ENCODE data around the gene CAPN11. TPM values are rescaled to one million over a fixed set of nuclear protein-coding genes. Genes with fewer than 3 reads are reported as not detected.

CAPN11 gene
- total and polyA plus RNA-seq, 8 donors, result 0.15 to 0.19 (median 0.18) TPM; not detected in 5

DNA sequence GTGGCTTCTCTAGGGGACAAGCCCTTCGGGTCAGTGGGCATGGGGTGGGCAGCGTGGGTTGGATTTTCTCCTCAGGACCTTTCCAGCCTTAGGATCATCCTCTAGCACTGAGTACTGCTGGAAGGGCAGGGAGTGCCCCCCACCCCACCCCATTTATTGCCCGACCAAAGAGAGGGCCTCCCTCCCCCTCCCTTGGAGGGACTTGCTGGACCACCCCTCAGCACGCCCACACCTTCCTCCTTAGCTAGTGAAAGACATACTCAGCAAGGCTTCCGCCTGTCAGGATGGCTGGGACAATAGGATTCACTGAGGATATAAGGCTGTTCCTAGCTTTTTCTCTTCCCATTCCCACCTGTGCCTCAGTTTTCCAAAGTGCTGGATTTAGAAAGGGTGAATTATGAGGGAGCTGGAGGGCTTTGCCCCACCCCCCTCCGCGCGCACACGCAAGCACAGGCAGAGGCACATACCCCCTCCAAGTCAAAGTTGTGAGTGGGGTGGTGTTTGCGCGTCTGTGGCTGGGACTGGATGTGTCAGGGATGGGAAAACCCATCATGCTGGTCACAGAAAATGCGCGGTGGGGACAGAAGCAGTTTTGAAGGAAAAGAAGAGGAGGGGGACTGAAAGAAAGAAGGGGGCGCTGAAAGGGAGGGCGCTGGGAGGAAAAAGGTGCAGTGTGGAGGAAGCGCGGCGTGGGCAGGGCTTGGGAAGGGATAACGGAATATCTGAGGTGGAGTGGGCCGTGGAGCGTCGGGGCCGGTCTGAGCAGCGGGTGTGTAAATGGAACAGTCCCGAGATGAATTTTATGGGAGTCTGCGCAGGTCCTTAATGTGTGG lies 64.1 kb downstream of the CAPN11 start:
- intact Hi-C loops (cut with DNase I; ENCODE audit: low total_unique reads), result no loop called here
- no peak for DNase-seq
- H3K9me3 ChIP-seq, result no peaks in the 10 kb centered on the region
- no peak for TF ChIP-seq POLR2A (IDR thresholded peaks at IDR 0.05)
- TF ChIP-seq EP300 (IDR thresholded peaks at IDR 0.05), result no peak
- no peak for TF ChIP-seq POLR2AphosphoS5 (IDR thresholded peaks at IDR 0.05)
- TF ChIP-seq, protein P1, sequence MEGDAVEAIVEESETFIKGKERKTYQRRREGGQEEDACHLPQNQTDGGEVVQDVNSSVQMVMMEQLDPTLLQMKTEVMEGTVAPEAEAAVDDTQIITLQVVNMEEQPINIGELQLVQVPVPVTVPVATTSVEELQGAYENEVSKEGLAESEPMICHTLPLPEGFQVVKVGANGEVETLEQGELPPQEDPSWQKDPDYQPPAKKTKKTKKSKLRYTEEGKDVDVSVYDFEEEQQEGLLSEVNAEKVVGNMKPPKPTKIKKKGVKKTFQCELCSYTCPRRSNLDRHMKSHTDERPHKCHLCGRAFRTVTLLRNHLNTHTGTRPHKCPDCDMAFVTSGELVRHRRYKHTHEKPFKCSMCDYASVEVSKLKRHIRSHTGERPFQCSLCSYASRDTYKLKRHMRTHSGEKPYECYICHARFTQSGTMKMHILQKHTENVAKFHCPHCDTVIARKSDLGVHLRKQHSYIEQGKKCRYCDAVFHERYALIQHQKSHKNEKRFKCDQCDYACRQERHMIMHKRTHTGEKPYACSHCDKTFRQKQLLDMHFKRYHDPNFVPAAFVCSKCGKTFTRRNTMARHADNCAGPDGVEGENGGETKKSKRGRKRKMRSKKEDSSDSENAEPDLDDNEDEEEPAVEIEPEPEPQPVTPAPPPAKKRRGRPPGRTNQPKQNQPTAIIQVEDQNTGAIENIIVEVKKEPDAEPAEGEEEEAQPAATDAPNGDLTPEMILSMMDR (IDR thresholded peaks at IDR 0.05), result no peak
- peaks cover 0 to 3% (median 0%) of the 10 kb centered on the region in 4 donors for H3K36me3 ChIP-seq
- WGBS, 5 donors, result 21 to 31% (median 27%) methylated on average over 25 to 26 of the region's 26 CpGs
- H3K27ac ChIP-seq, result peak overlapping the region; percentile 92 to 99 (median 95)
- peak overlapping the region; percentile 52 to 86 (median 68) for H3K4me3 ChIP-seq
- H3K4me1 ChIP-seq, result peaks cover 89 to 99% (median 94%) of the 10 kb centered on the region in 4 donors
- H3K27me3 ChIP-seq, result no peaks in the 10 kb centered on the region

DNA sequence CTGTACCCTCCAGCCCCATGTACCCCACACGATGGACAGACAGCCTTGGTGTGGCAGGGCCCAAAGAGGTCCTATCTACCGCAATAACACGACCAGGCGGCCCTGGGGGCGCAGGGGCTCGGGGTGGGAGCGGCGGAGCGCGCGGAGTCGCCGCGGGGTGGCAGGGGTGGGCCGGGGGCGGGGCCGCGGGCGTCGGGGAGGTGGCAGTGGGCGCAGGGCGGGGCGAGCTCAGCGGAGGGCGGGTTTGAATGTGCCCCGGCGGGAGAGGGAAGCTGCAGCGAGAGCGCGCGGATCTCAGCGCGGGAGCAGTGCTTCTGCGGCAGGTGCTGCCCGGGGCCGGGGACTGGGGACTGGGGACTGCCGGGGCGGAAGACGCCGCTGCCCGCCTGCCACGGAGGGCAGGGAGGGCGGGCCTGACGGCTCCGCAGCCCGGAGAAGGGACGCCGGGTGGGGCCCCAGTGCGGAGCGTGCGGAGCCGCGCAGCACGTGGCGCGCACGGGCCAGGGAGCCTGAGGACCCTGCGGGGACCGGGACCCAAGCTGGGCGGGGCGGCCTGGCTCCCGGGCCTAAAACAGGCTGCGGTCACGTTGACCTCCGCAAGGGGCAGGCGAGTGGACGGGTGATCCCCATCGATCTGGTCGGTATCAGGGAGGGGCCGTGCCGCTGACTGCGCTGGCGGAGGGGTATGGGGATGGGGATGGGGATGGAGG lies 64.9 kb downstream of the CAPN11 start, which contains the start of gene SLC29A1:
TSS of gene SLC29A1 (plus strand) at position 277 of the 710 bp plus-strand sequence. CDS start 3,719 bp downstream, outside the sequence.
- Histone ChIP-seq H3K4me1 (peaks cover 81 to 99% (median 92%) of the 10 kb centered on the region in 4 donors), H3K9me3 (no peaks in the 10 kb centered on the region), H3K4me3 (peak within 1 kb of the TSS; percentile 52 to 86 (median 68)), H3K36me3 (peaks cover 0 to 4% (median 2%) of the 10 kb centered on the region in 4 donors), H3K27ac (peak within 1 kb of the TSS; percentile 92 to 99 (median 95)), H3K27me3 (no peaks in the 10 kb centered on the region)
- WGBS, 5 donors, result 0 to 3% (median 1%) methylated on average over 22 to 72 of the region's 73 CpGs
- no peak for TF ChIP-seq POLR2A (IDR thresholded peaks at IDR 0.05)
- TF ChIP-seq POLR2AphosphoS5 (IDR thresholded peaks at IDR 0.05), result peak; percentile 37 to 82 (median 63)
- TF ChIP-seq, protein P1 (IDR thresholded peaks at IDR 0.05), result no peak
- TF ChIP-seq EP300 (IDR thresholded peaks at IDR 0.05), result no peak
- intact Hi-C loops (cut with DNase I; ENCODE audit: low total_unique reads), result no loop called here
- DNase-seq, result peak; percentile 76 to 91

DNA sequence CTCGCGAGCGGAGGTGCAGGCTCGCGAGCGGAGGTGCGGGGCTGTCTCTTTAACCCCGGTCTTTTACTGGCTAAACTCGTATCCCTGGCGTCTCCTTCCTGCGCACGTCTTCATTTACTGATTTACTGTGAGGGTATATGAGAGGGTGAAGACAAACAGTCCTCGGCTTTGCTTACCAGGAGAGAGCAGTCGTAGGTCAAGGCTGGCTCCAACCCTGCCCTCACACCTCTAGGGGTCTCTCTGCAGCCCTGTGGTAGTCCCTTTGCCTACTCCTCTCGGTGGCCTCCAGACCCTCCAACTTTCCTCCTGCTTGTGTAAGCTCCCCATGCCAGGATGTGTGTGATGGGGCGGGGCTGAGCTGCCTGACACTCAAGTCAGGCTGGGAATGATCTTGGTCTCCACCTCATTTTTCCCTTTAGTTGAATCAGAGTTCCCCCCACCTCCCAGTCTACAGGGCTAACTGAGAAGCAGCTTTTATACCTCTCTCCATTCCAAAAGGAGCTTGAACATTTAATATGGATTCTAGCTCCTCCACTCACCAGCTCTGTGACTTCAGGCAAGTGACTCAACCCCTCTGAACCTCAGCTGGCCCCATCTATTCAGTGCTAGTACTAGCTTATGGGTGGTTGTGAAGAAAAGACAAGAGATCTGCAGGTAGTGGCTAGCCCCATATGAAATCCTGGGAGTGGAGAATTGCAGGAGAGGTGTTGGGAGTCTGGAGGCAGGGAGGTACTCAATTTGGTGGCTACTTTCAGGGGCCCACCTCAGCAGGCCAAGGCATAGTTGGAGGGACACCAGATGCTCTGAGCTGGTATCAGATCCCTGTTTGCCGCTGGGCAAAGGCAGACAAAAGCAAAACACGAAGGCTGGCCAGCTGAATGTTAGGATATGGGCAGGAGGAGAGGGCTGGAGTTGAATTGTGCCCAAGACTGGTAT lies 65.7 kb downstream of the CAPN11 start:
- WGBS, 5 donors, result 4 to 9% (median 8%) methylated on average over 11 to 18 of the region's 18 CpGs
- H3K4me3 ChIP-seq, result peak overlapping the region; percentile 52 to 86 (median 68)
- H3K9me3 ChIP-seq, result no peaks in the 10 kb centered on the region
- intact Hi-C loops (cut with DNase I; ENCODE audit: low total_unique reads), result no loop called here
- DNase-seq, result peak in 1 of 2 donors; percentile 66
- peaks cover 73 to 99% (median 88%) of the 10 kb centered on the region in 4 donors for H3K4me1 ChIP-seq
- no peaks in the 10 kb centered on the region for H3K27me3 ChIP-seq
- H3K27ac ChIP-seq, result peak overlapping the region in 4 of 5 donors; percentile 92 to 97 (median 95)
- TF ChIP-seq POLR2A (IDR thresholded peaks at IDR 0.05) (no peak), POLR2AphosphoS5 (IDR thresholded peaks at IDR 0.05) (no peak), EP300 (IDR thresholded peaks at IDR 0.05) (no peak)
- TF ChIP-seq, protein P1 (IDR thresholded peaks at IDR 0.05), result no peak
- H3K36me3 ChIP-seq, result peaks cover 0 to 13% (median 10%) of the 10 kb centered on the region in 4 donors

Measured in stomach (tissue), 9 donors.